Ovary (tissue), 3 donors: ENCODE data around the gene DTL.

Experiments used
- CTCF ChIP-seq, 3 donors: fragments of 450-650 bp in 2 of 3; fragments of 200-600 bp in 1 of 3; IDR thresholded peaks; one replicate each; pipeline versions ENCODE4 v1.5.1 to v1.8.0; 2016 to 2022; ENCODE audit warnings: antibody characterized with exemption in 3 of 3, mild to moderate bottlenecking in 1 of 3
- EP300 ChIP-seq: sonication (generic); formaldehyde crosslinking; IDR thresholded peaks from one replicate; pipeline ENCODE4 v1.6.1; 2017; ENCODE audit warnings: antibody characterized with exemption
- POLR2A ChIP-seq: fragments of 450-650 bp; IDR thresholded peaks from one replicate; pipeline ENCODE4 v1.6.1; 2017; ENCODE audit warnings: antibody characterized with exemption, mild to moderate bottlenecking, moderate library complexity
- donor health status: DM: no; HTN: no; CAD: no.

GRCh38 chr1:212101251-212101650 is 65.7 kb downstream of the DTL start:
- TF ChIP-seq CTCF (IDR thresholded peaks at IDR 0.05) = no peak
- no peak for TF ChIP-seq EP300
- no peak for TF ChIP-seq POLR2A
